Stimulated activated naive CD4-positive, alpha-beta T cell treated with Interleukin-2 at 50 U/mL for 16 hours (primary cell): Measurements from ENCODE around the gene ORMDL2.
"Not testable (repeated sequence)": the region's sequence is repeated elsewhere in the genome, so short reads cannot be mapped to it uniquely, and the experiment has no call there.

ENCODE experiments used
- DNase-seq: peaks from one replicate; lab custom pipeline; 2025; lab: John Stamatoyannopoulos, UW

Gene ORMDL2

GRCh38 chr12:55828357-55828756 is 10.5 kb downstream of the ORMDL2 start:
- no peak for DNase-seq

DNA sequence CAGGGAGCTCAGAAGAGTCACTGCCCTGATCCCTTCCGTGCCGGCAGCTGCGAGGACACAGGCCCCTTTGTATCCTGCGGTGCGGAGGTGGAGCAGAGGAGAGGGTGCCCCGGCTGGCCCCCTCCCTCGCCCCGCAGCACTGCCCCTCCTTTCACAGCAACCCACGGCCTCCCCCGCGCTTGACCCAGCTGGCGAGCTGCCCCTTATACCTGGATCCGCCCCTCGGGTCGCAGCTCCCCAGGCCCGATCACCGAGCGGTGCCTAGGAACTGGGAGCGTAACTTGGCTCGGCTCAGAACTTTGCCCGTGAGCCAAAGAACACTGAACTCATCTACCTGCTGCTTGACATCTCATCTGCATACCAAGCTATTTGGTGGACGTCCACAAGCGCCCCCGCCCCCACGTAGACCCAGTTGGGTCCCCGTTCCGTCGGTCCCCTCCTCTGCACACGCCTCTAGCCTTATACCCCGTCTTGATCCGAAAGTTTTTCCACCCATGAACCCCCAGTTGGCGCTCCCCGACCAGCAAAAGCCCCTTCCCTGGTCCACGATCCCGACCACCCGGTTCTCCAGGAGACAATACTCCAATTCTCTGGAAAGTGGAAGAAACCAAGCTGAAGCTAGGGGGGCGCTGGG is 12.2 kb downstream of the ORMDL2 start:
- DNase-seq, result peak; percentile 41

GRCh38 chr12:55830601-55831446 is 13.0 kb downstream of the ORMDL2 start:
- peak; percentile 7 for DNase-seq

GRCh38 chr12:55831447-55831815 is 13.6 kb downstream of the ORMDL2 start:
- no peak for DNase-seq

- DNase-seq, result no peak
Observed at GRCh38 chr12:55833056-55833455, 15.2 kb downstream of the ORMDL2 start.

DNA sequence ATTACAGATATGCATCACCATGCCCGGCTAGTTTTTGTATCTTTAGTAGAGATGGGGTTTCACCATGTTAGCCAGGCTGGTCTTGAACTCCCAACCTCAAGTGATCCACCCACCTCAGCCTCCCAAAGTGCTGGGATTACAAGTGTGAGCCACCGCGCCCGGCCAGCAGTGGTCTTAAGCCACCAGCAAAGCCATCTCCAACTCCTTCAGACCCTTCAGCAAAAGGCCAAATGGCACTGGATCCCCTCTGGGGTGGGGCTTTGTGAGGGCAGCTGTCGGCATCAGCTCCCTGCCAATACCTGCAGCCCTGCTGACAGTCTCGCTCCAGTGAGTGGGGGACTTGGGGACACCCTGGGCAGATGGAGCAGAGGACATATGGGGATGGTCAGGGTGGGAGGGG is 16.6 kb downstream of the ORMDL2 start:
- DNase-seq, result not testable (repeated sequence)

DNA sequence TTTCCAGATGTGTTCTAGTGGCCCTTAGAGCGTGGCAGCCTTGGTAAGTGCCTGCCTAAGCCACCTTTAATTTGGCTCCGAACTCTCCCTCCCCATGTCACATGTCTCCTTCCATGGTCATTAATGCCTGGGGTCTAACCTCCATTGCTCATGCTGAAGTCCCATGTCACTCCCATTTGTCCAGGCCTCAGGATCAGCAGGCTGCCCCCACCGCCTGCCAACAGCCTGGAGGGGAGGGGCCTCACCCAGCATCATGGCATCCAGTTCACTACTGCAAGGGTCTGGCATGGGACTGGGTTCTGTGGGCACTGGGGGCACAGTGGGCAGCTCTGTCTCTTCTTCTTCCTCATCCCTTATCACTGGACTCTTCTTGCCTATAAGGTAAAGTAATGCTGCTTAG is 20.5 kb downstream of the ORMDL2 start:
- no peak for DNase-seq

GRCh38 chr12:55839345-55840140 is 21.7 kb downstream of the ORMDL2 start:
- DNase-seq, result no peak

- no peak for DNase-seq
Observed at GRCh38 chr12:55840581-55841351, 22.9 kb downstream of the ORMDL2 start.

GRCh38 chr12:55842681-55843429 is 25.0 kb downstream of the ORMDL2 start, which contains the start of gene MMP19:
Gene MMP19, minus strand, starts transcription at chr12:55842936. Its CDS starts 106 bp downstream, at chr12:55842830.
- DNase-seq, result no peak

- DNase-seq, result no peak
Observed at GRCh38 chr12:55843431-55843830, 25.6 kb downstream of the ORMDL2 start.

DNA sequence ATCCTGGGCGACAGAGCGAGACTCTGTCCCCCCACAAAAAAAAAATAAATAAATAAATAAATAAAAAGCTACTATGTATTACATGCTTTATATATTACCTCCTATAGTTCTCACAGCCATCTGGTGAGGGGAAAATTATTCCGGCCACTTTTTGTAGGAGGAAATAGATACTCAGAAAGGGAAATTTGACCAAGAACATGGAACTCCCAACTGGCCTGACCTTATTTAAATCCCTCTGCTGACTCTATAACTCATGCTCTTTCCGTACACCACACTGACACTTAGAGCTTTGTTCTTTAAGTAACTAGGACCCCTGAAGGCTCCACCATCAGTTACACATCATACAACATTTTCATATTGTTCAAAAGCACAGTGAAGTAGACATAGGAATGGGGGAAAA is 27.1 kb downstream of the ORMDL2 start:
- DNase-seq, result no peak

GRCh38 chr12:55845361-55845760 is 27.5 kb downstream of the ORMDL2 start:
- DNase-seq, result no peak

GRCh38 chr12:55845785-55846496 is 28.1 kb downstream of the ORMDL2 start:
- DNase-seq, result no peak

- DNase-seq, result no peak
Observed at GRCh38 chr12:55847033-55847432, 29.2 kb downstream of the ORMDL2 start.

DNA sequence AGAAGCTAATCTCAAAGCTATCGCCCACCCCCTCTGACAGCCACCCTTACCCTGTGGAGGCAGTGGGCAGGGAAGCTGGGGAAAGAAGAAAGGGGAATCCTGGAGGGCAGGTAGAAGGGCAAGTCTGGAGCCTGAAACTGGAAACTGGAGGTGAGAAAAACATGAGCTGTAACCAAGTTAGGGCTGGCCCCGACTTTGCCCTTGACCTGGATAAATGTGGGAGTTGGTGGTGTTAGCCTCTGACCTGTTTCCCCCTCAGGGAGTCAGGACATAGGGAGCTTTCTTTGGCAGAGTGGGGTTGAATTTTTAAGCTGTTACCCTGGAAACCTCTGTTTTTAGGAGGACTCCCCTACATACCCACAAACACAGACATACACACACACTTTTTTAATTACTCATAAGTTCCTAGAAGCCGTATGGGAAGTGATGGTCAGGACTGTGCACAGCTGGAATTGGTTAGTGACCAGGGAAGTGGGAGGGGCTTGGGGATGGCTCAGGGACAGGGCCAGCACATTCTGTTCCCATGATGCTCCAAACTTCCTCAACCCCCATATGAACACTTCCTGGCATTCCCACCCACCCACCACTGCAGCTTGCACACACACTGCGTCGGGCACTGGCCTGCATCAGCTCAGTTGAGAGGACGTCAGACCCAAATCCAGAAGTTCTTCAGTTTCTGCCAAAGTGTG is 29.9 kb downstream of the ORMDL2 start:
- DNase-seq, result no peak

- DNase-seq, result no peak
Observed at GRCh38 chr12:55849616-55850343, 31.9 kb downstream of the ORMDL2 start.

DNA sequence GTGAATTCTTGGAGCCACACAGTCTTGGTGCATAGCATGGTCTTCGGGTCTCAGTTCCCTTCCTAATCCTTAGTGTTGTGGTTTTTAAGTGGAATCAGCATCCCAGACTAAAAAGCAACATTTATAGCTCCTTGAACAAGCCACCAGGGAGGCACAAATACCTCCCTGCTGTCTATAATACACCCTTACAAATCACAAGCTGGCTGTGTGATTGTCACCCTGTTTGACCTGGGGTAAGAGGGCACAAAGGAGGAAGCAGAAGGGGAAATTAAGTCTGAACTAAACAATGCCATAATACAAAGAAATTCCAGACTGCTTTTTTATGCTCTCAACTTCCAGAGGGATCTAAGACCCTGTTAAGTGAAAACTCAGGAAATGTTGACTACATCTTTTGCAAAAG is 32.6 kb downstream of the ORMDL2 start:
- DNase-seq, result no peak

DNA sequence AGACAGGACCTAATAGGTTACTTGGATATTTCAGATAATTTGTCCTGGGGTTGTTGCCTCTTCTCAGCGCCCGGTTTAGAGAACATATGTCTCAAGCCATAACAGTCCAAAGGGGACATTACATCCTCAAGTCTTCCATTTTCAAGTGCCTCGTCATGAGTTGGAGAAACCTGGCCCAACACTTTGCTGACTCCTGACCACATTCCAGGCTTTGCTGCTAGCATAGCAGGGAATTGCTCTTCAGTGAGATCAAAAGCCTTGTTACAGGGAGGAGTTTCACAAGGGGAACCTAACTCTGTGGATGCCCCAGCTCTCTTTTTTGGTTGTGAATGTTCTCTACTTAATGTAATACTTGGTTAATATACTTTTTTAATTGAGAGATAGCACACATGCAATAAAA is 33.1 kb downstream of the ORMDL2 start:
- no peak for DNase-seq
